SK-N-SH (cell line): ENCODE results near the gene COIL. TPM values are rescaled to one million over a fixed set of nuclear protein-coding genes. Genes with fewer than 3 reads are reported as not detected.

Source experiments
- CTCF ChIA-PET: fragments of 300-600, 350-600 bp; formaldehyde crosslinking; extraction: SDS; loops from one replicate; lab custom pipeline; 2021; lab: Yijun Ruan, JAX
- POLR2A ChIA-PET: fragments of 350-600 bp; sonication (Branson Sonifier 250); formaldehyde crosslinking; extraction: SDS; loops from one replicate; lab custom pipeline; 2020; ENCODE audit warnings: antibody characterized with exemption, inconsistent platforms; lab: Yijun Ruan, JAX
- DNase-seq: peaks from one replicate; pipeline ENCODE4 v3.0.0; 2012
- H2AFZ ChIP-seq: fragments of 200-600 bp; sonication (generic); 2 replicates; pipeline ENCODE4 v1.8.1; 2016; ENCODE audit warnings: antibody characterized with exemption, mild to moderate bottlenecking, low read depth
- H3F3A ChIP-seq: fragments of 200-600 bp; sonication (generic); replicated peaks from 2 replicates; pipeline ENCODE3; 2016; ENCODE audit warnings: antibody characterized with exemption, mild to moderate bottlenecking; ENCODE audit not compliant: insufficient read depth
- H3K27ac ChIP-seq, 2 experiments: fragments of 200-500 bp in 1 of 2; fragments of 200-600 bp in 1 of 2; sonication (Bioruptor generic) in 1 of 2; sonication (generic), shearing (Covaris generic) in 1 of 2; 2 replicates each; pipeline versions ENCODE4 v1.5.1 to v1.6.1; 2014 to 2016; ENCODE audit warnings: low read depth in 2 of 2, inconsistent platforms in 1 of 2, low read length in 1 of 2, mild to moderate bottlenecking in 1 of 2, mixed read lengths in 1 of 2
- H3K27me3 ChIP-seq: fragments of 200-600 bp; sonication (generic), shearing (Covaris generic); 2 replicates; pipeline ENCODE4 v1.6.1; 2016; ENCODE audit warnings: mixed run types; ENCODE audit not compliant: insufficient read depth
- H3K36me3 ChIP-seq, 2 experiments: fragments of 200-500 bp in 1 of 2; fragments of 200-600 bp in 1 of 2; sonication (Bioruptor generic) in 1 of 2; sonication (generic) in 1 of 2; replicated peaks in 1 of 2; 2 replicates each; pipeline versions ENCODE3 to v1.5.1; 2014 to 2016; ENCODE audit warnings: low read length in 1 of 2, mild to moderate bottlenecking in 1 of 2; ENCODE audit not compliant: insufficient read depth in 2 of 2, control insufficient read depth in 1 of 2
- H3K4me1 ChIP-seq, 2 experiments: fragments of 200-500 bp in 1 of 2; fragments of 200-600 bp in 1 of 2; sonication (Bioruptor generic) in 1 of 2; sonication (generic), shearing (Covaris generic) in 1 of 2; 2 replicates each; pipeline versions ENCODE4 v1.5.1 to v1.6.1; 2014 to 2016; ENCODE audit warnings: low read depth in 1 of 2, low read length in 1 of 2, mixed run types in 1 of 2; ENCODE audit not compliant: insufficient read depth in 2 of 2, control insufficient read depth in 1 of 2
- H3K4me2 ChIP-seq: fragments of 200-600 bp; sonication (generic), shearing (Covaris generic); 2 replicates; pipeline ENCODE4 v1.6.1; 2017; ENCODE audit warnings: mixed run types
- H3K4me3 ChIP-seq, 2 experiments: fragments of 200-500 bp in 1 of 2; fragments of 200-600 bp in 1 of 2; sonication (Bioruptor generic) in 1 of 2; sonication (generic), shearing (Covaris generic) in 1 of 2; 2 replicates each; pipeline versions ENCODE4 v1.5.1 to v1.8.1; 2014 to 2016; ENCODE audit warnings: low read depth in 2 of 2, inconsistent platforms in 1 of 2, low read length in 1 of 2, mild to moderate bottlenecking in 1 of 2, mixed read lengths in 1 of 2, moderate library complexity in 1 of 2
- H3K79me2 ChIP-seq: fragments of 200-600 bp; sonication (generic); 2 replicates; pipeline ENCODE4 v1.8.1; 2017; ENCODE audit warnings: mild to moderate bottlenecking; ENCODE audit not compliant: insufficient read depth
- H3K9ac ChIP-seq: fragments of 200-600 bp; sonication (generic); 2 replicates; pipeline ENCODE4 v1.6.1; 2017; ENCODE audit warnings: mixed run types
- H3K9me2 ChIP-seq: fragments of 200-600 bp; sonication (generic); 2 replicates; pipeline ENCODE4 v1.6.1; 2017; ENCODE audit warnings: mixed run types
- H3K9me3 ChIP-seq: fragments of 200-600 bp; sonication (generic); 2 replicates; pipeline ENCODE4 v1.6.1; 2017; ENCODE audit warnings: mixed run types, mild to moderate bottlenecking, moderate library complexity
- H4K20me1 ChIP-seq: fragments of 200-600 bp; sonication (generic); 2 replicates; pipeline ENCODE4 v1.6.1; 2017; ENCODE audit warnings: mild to moderate bottlenecking, mixed run types; ENCODE audit not compliant: insufficient read depth
- CTCF ChIP-seq: fragments of 200-600 bp; sonication (generic); IDR thresholded peaks from 2 replicates; pipeline ENCODE4 v1.6.1; 2017; ENCODE audit warnings: antibody characterized with exemption, mild to moderate bottlenecking, moderate library complexity
- FOXJ3 ChIP-seq: sonication (generic); formaldehyde crosslinking; IDR thresholded peaks from 2 replicates; pipeline ENCODE4 v1.5.1; 2020; ENCODE audit warnings: mild to moderate bottlenecking, missing genetic modification reagents
- FOXM1 ChIP-seq: IDR thresholded peaks from 2 replicates; pipeline ENCODE4 v1.4.0; 2012; ENCODE audit warnings: low read depth, mild to moderate bottlenecking
- GABPA ChIP-seq: IDR thresholded peaks from 2 replicates; pipeline ENCODE4 v1.4.0; 2012; ENCODE audit warnings: low read depth, mild to moderate bottlenecking
- PBX3 ChIP-seq: IDR thresholded peaks from 2 replicates; pipeline ENCODE4; 2012
- POLR2AphosphoS5 ChIP-seq: IDR thresholded peaks from 2 replicates; pipeline ENCODE4 v1.6.1; 2012; ENCODE audit warnings: low read depth, low read length
- RFX5 ChIP-seq: IDR thresholded peaks from 2 replicates; pipeline ENCODE4 v1.6.1; 2012; ENCODE audit warnings: mild to moderate bottlenecking, improper control_type of control experiment, low read length
- SMC3 ChIP-seq: IDR thresholded peaks from 2 replicates; pipeline ENCODE4 v1.6.1; 2012; ENCODE audit warnings: low read depth, low read length, improper control_type of control experiment
- TAF1 ChIP-seq: IDR thresholded peaks from 2 replicates; pipeline ENCODE4 v1.6.1; 2012; ENCODE audit warnings: low read depth, mild to moderate bottlenecking, low read length, moderate library complexity, borderline replicate concordance
- TCF12 ChIP-seq: IDR thresholded peaks from 2 replicates; pipeline ENCODE4 v1.4.0; 2012
- TEAD4 ChIP-seq: IDR thresholded peaks from 2 replicates; pipeline ENCODE4 v1.4.0; 2012; ENCODE audit warnings: mild to moderate bottlenecking, borderline replicate concordance; ENCODE audit not compliant: insufficient read depth
- WGBS: methylation state at CpG from one replicate; pipeline ENCODE4 v1.1.6; 2017; ENCODE audit warnings: low lambda C conversion rate; 5-methylcytosine and 5-hydroxymethylcytosine counted together
- polyA plus RNA-seq, 3 experiments: library from polyadenylated mRNA; depleted of rRNA; stranded (reverse); fragments of >200 nt; gene quantifications; 2 replicates each; pipeline ENCODE4 v1.2.3, GENCODE V29; 2012
- TF ChIP-seq, protein P1 (sequence below): IDR thresholded peaks from 2 replicates; pipeline ENCODE4 v1.4.0; 2012; ENCODE audit warnings: low read depth

Gene COIL
- polyA plus RNA-seq, 1 of the 3 experiments (the other 2 are of a cell fraction), result 3.9 TPM

GRCh38 chr17:56890906-56891674 lies 69.8 kb downstream of the COIL start:
- CTCF ChIA-PET, result interaction anchor here (1.1 to 1.7 kb wide), 6 partner anchors 9 to 71 kb away, joined by 3 to 5 read pairs (median 3); no protein-coding TSS in a partner anchor
- Histone ChIP-seq H3K4me1 (0 out of 4 replicates have a peak, but pooled peaks cover 0 to under 1% of the 10 kb centered on the region in 2 experiments), H3K27ac (no peak overlapping the region), H2AFZ (no peak overlapping the region), H3K36me3 (peaks cover 40 to 56% of the 10 kb centered on the region in 2 experiments), H3K4me2 (no peak overlapping the region), H3K4me3 (no peak overlapping the region), H3K9ac (no peak overlapping the region), H4K20me1 (no peaks in the 10 kb centered on the region), H3K9me3 (no peaks in the 10 kb centered on the region; the same call in 1 of the 2 replicates), H3K27me3 (no peaks in the 10 kb centered on the region), H3K79me2 (no peaks in the 10 kb centered on the region), H3F3A (peaks cover 5% of the 10 kb centered on the region), H3K9me2 (no peaks in the 10 kb centered on the region)
- POLR2A ChIA-PET, result no interaction called here
- TF ChIP-seq CTCF, result no peak
- WGBS, result 97% methylated on average over 7 of the region's 7 CpGs
- DNase-seq, result no peak

DNA sequence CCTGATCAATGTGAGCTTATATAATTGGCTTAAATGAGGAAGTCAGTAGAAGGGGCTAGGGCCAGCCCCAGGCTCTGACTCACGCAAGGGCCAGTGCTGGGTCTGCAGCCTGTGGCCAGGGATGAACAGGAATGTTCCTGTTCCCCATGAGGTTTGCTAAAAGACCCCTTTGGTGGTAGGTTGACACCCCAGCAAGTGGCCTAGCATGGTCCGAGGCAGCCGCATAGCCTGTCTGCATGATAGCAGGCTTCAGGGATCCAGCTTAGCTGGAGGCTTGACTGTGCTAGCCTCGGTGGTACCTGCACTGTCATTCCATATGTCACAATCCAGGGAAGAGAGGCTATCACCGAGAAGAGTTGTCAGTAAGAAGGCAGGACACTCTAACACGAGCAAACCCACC lies 70.5 kb downstream of the COIL start:
- TF ChIP-seq FOXJ3 (CRISPR knock-in tag), result no peak
- no peak for TF ChIP-seq TAF1
- TF ChIP-seq, protein P1, sequence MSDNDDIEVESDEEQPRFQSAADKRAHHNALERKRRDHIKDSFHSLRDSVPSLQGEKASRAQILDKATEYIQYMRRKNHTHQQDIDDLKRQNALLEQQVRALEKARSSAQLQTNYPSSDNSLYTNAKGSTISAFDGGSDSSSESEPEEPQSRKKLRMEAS, result no peak
- TF ChIP-seq GABPA, result no peak
- TF ChIP-seq PBX3, result no peak
- TF ChIP-seq TCF12, result no peak
- no peak for TF ChIP-seq FOXM1
- TF ChIP-seq RFX5, result no peak
- TF ChIP-seq POLR2AphosphoS5, result no peak
- no peak for TF ChIP-seq TEAD4
- TF ChIP-seq SMC3, result no peak
- TF ChIP-seq, all 33 proteins: peak for 0
- H4K20me1 ChIP-seq, result no peaks in the 10 kb centered on the region
- H3K4me3 ChIP-seq, result no peak overlapping the region
- no peak for DNase-seq
- WGBS, result 100% methylated on average over 6 of the region's 6 CpGs
- ChIA-PET CTCF (interaction anchor here (0.7 to 1.7 kb wide), 6 partner anchors 9 to 110 kb away, joined by 3 to 5 read pairs (median 3); no protein-coding TSS in a partner anchor), POLR2A (no interaction called here)
- H3F3A ChIP-seq, result no peaks in the 10 kb centered on the region
- peaks cover 40 to 52% of the 10 kb centered on the region in 2 experiments for H3K36me3 ChIP-seq
- no peaks in the 10 kb centered on the region for H3K27me3 ChIP-seq
- no peaks in the 10 kb centered on the region for H3K9me2 ChIP-seq
- no peaks in the 10 kb centered on the region; the same call in 1 of the 2 replicates for H3K9me3 ChIP-seq
- H3K79me2 ChIP-seq, result no peaks in the 10 kb centered on the region
- H2AFZ ChIP-seq, result no peak overlapping the region
- no peaks in the 10 kb centered on the region for H3K4me1 ChIP-seq
- H3K27ac ChIP-seq, result no peak overlapping the region
- no peak overlapping the region for H3K4me2 ChIP-seq
- no peak overlapping the region for H3K9ac ChIP-seq

Other genes with a start within 250 kb of the COIL start
- 1.6 and 1.7 TPM in 2 replicates for gene C17orf67, start 127.1 kb downstream of the COIL start, polyA plus RNA-seq (2012; rRNA removed)
- gene DGKE, start 126.9 kb downstream of the COIL start, polyA plus RNA-seq (2012; rRNA removed), result 2.4 and 2.8 TPM in 2 replicates
- gene TRIM25, start 47.0 kb downstream of the COIL start, polyA plus RNA-seq (2012; rRNA removed), result 17.1 and 24.2 TPM in 2 replicates
- gene SCPEP1, start 17.1 kb upstream of the COIL start, polyA plus RNA-seq (2012; rRNA removed), result 99.6 and 124 TPM in 2 replicates
- 23.7 and 36.3 TPM in 2 replicates for gene AKAP1, start 124.2 kb upstream of the COIL start, polyA plus RNA-seq (2012; rRNA removed)